DND-41 (cell line): ENCODE results near the gene COL6A3.

ENCODE experiments used
- CTCF ChIP-seq: IDR thresholded peaks from 2 replicates; pipeline ENCODE4 v1.5.1; 2012; ENCODE audit warnings: borderline replicate concordance, low read length, moderate library complexity, mild to moderate bottlenecking; ENCODE audit not compliant: poor library complexity, severe bottlenecking; ENCODE audit errors: extremely low read depth
- EZH2 ChIP-seq: IDR thresholded peaks from 3 replicates; pipeline ENCODE4 v1.6.1; 2012; ENCODE audit warnings: borderline replicate concordance, low read depth, mild to moderate bottlenecking, moderate library complexity, low read length, inconsistent platforms; ENCODE audit not compliant: severe bottlenecking

- TF ChIP-seq CTCF (no peak), EZH2 (no peak)
Observed at GRCh38 chr2:237319086-237319820, 94.7 kb downstream of the COL6A3 start.
